Measurements from ENCODE around the gene LITAF.

The LITAF gene

GRCh38 chr16:11572301-11572995 lies 14.3 kb downstream of the LITAF start:
- Histone ChIP-seq H3K36me3 (ENCODE audit: insufficient read depth, low read length) (no peaks in the 10 kb centered on the region), H3K27ac (ENCODE audit: low read length) (no peak overlapping the region), H3K79me2 (ENCODE audit: insufficient read depth, low read length) (no peaks in the 10 kb centered on the region), H3K9me3 (ENCODE audit: insufficient read depth, low read length, severe bottlenecking) (no peaks in the 10 kb centered on the region), H4K20me1 (ENCODE audit: insufficient read depth, low read length) (peaks cover 8% of the 10 kb centered on the region), H3K27me3 (ENCODE audit: insufficient read depth, low read length, poor library complexity) (no peaks in the 10 kb centered on the region), H3K4me3 (ENCODE audit: low read depth in 1 of 2, low read length in 2 of 2) (no peak overlapping the region), H2AFZ (ENCODE audit: low read depth, low read length) (no peak overlapping the region), H3K4me2 (ENCODE audit: insufficient read depth, low read length) (no peak overlapping the region), H3K9ac (ENCODE audit: low read depth, low read length) (no peak overlapping the region), H3K4me1 (ENCODE audit: insufficient read depth, low read length) (0 out of 2 replicates have a peak, but pooled peaks cover 3% of the 10 kb centered on the region)
- TF ChIP-seq, protein P1, sequence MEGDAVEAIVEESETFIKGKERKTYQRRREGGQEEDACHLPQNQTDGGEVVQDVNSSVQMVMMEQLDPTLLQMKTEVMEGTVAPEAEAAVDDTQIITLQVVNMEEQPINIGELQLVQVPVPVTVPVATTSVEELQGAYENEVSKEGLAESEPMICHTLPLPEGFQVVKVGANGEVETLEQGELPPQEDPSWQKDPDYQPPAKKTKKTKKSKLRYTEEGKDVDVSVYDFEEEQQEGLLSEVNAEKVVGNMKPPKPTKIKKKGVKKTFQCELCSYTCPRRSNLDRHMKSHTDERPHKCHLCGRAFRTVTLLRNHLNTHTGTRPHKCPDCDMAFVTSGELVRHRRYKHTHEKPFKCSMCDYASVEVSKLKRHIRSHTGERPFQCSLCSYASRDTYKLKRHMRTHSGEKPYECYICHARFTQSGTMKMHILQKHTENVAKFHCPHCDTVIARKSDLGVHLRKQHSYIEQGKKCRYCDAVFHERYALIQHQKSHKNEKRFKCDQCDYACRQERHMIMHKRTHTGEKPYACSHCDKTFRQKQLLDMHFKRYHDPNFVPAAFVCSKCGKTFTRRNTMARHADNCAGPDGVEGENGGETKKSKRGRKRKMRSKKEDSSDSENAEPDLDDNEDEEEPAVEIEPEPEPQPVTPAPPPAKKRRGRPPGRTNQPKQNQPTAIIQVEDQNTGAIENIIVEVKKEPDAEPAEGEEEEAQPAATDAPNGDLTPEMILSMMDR (IDR thresholded peaks at IDR 0.05; ENCODE audit: borderline replicate concordance, extremely low read depth, low read length, poor library complexity, severe bottlenecking), result no peak
- TF ChIP-seq EZH2 (IDR thresholded peaks at IDR 0.05; ENCODE audit: borderline replicate concordance, low read depth, low read length, severe bottlenecking), result no peak
- DNase-seq, result no peak
- ATAC-seq (ENCODE audit: insufficient read depth, low read depth), result no peak

DNA sequence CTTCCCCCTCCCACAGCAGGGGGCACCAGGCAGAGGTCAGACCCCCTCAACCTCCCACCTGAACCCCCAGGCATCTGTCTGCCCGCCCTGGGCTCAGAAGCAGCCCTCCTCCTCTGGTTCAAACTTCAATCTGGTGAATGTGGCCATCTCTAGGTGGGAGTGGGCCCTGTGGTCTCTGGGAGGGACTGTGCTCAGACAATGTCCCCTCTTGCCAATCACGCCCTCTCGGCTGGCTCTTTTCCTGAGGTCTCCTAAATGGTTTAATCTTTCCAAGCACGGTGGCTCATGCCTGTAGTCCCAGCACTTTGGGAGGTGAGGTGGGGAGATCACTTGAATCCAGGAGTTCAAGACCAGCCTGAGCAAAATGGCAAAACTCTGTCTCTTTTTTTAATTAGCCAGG lies 15.2 kb downstream of the LITAF start:
- Histone ChIP-seq H3K9me3 (ENCODE audit: insufficient read depth, low read length, severe bottlenecking) (no peaks in the 10 kb centered on the region), H3K4me3 (ENCODE audit: low read depth in 1 of 2, low read length in 2 of 2) (no peak overlapping the region), H3K79me2 (ENCODE audit: insufficient read depth, low read length) (no peaks in the 10 kb centered on the region), H3K9ac (ENCODE audit: low read depth, low read length) (no peak overlapping the region), H3K36me3 (ENCODE audit: insufficient read depth, low read length) (no peaks in the 10 kb centered on the region), H3K27me3 (ENCODE audit: insufficient read depth, low read length, poor library complexity) (no peaks in the 10 kb centered on the region), H3K27ac (ENCODE audit: low read length) (no peak overlapping the region), H3K4me1 (ENCODE audit: insufficient read depth, low read length) (0 out of 2 replicates have a peak, but pooled peaks cover 3% of the 10 kb centered on the region), H3K4me2 (ENCODE audit: insufficient read depth, low read length) (no peak overlapping the region), H4K20me1 (ENCODE audit: insufficient read depth, low read length) (peaks cover 8% of the 10 kb centered on the region), H2AFZ (ENCODE audit: low read depth, low read length) (no peak overlapping the region)
- TF ChIP-seq, protein P1 (IDR thresholded peaks at IDR 0.05; ENCODE audit: borderline replicate concordance, extremely low read depth, low read length, poor library complexity, severe bottlenecking), result no peak
- TF ChIP-seq EZH2 (IDR thresholded peaks at IDR 0.05; ENCODE audit: borderline replicate concordance, low read depth, low read length, severe bottlenecking), result no peak
- no peak for ATAC-seq (ENCODE audit: insufficient read depth, low read depth)
- no peak for DNase-seq

GRCh38 chr16:11570806-11571205 lies 15.9 kb downstream of the LITAF start:
- no peak for DNase-seq
- TF ChIP-seq, protein P1 (IDR thresholded peaks at IDR 0.05; ENCODE audit: borderline replicate concordance, extremely low read depth, low read length, poor library complexity, severe bottlenecking), result no peak
- no peak for TF ChIP-seq EZH2 (IDR thresholded peaks at IDR 0.05; ENCODE audit: borderline replicate concordance, low read depth, low read length, severe bottlenecking)
- Histone ChIP-seq H3K9ac (ENCODE audit: low read depth, low read length) (no peak overlapping the region), H3K36me3 (ENCODE audit: insufficient read depth, low read length) (no peaks in the 10 kb centered on the region), H3K4me3 (ENCODE audit: low read depth in 1 of 2, low read length in 2 of 2) (no peak overlapping the region), H3K4me2 (ENCODE audit: insufficient read depth, low read length) (no peak overlapping the region), H2AFZ (ENCODE audit: low read depth, low read length) (no peak overlapping the region), H3K79me2 (ENCODE audit: insufficient read depth, low read length) (no peaks in the 10 kb centered on the region), H3K9me3 (ENCODE audit: insufficient read depth, low read length, severe bottlenecking) (no peaks in the 10 kb centered on the region), H4K20me1 (ENCODE audit: insufficient read depth, low read length) (peaks cover 8% of the 10 kb centered on the region), H3K4me1 (ENCODE audit: insufficient read depth, low read length) (0 out of 2 replicates have a peak, but pooled peaks cover 3% of the 10 kb centered on the region), H3K27me3 (ENCODE audit: insufficient read depth, low read length, poor library complexity) (no peaks in the 10 kb centered on the region), H3K27ac (ENCODE audit: low read length) (no peak overlapping the region)
- ATAC-seq (ENCODE audit: insufficient read depth, low read depth), result no peak

All from DND-41 (cell line).